Fibroblast of villous mesenchyme (primary cell): ENCODE data around the gene ADCY7. TPM values are rescaled to one million over a fixed set of nuclear protein-coding genes. Genes with fewer than 3 reads are reported as not detected.
A peak's percentile ranks its signal among the peaks of the same experiment; 100 is the strongest.

ENCODE experiments used
- DNase-seq: peaks from one replicate; pipeline ENCODE4 v3.0.0-alpha.2; 2010; ENCODE audit warnings: low read depth
- H3K4me3 ChIP-seq: 2 replicates; pipeline ENCODE4 v1.5.1; 2011; ENCODE audit warnings: low read depth, mild to moderate bottlenecking, low read length
- CTCF ChIP-seq: IDR thresholded peaks from 2 replicates; pipeline ENCODE4 v1.5.1; 2012; ENCODE audit warnings: low read depth, mild to moderate bottlenecking, low read length; ENCODE audit not compliant: insufficient read depth
- total RNA-seq: library from RNA; depleted of rRNA; stranded (reverse); fragments of >200 nt; gene quantifications from 2 replicates; pipeline ENCODE4 v1.2.3, GENCODE V29; 2012

The ADCY7 gene
- total RNA-seq, 1 donor: 44.9 TPM

- DNase-seq: no peak
- H3K4me3 ChIP-seq: no peak overlapping the region
- TF ChIP-seq CTCF: no peak
Observed at GRCh38 chr16:50261707-50262235, 4.6 kb upstream of the ADCY7 start.

- no peak for TF ChIP-seq CTCF
- DNase-seq: no peak
- H3K4me3 ChIP-seq: no peak overlapping the region
Observed at GRCh38 chr16:50263060-50263909, 3.1 kb upstream of the ADCY7 start.

GRCh38 chr16:50263940-50264929 is 2.1 kb upstream of the ADCY7 start:
- DNase-seq: peak; percentile 47
- TF ChIP-seq CTCF: no peak
- H3K4me3 ChIP-seq: no peak overlapping the region

GRCh38 chr16:50265260-50265659 is 1.1 kb upstream of the ADCY7 start:
- no peak overlapping the region for H3K4me3 ChIP-seq
- DNase-seq: no peak
- peak; percentile 14 for TF ChIP-seq CTCF

GRCh38 chr16:50265716-50266336 is 525 bp upstream of the ADCY7 start:
- DNase-seq: no peak
- H3K4me3 ChIP-seq: no peak overlapping the region
- no peak for TF ChIP-seq CTCF

GRCh38 chr16:50267151-50267631 is 840 bp downstream of the ADCY7 start:
- no peak for TF ChIP-seq CTCF
- DNase-seq: no peak
- peak overlapping the region; percentile 57 for H3K4me3 ChIP-seq
